HL-60 (cell line): ENCODE results near the gene TGFBR1.

Experiments
- CTCF ChIP-seq: IDR thresholded peaks from one replicate; pipeline ENCODE4 v1.5.1; 2011; ENCODE audit warnings: low read length, control low read depth, inconsistent platforms; ENCODE audit not compliant: insufficient read depth
- GABPA ChIP-seq: IDR thresholded peaks from 2 replicates; pipeline ENCODE4 v1.6.1; 2012; ENCODE audit warnings: low read depth

GRCh38 chr9:99177576-99178366, 72.9 kb downstream of the TGFBR1 start:
- TF ChIP-seq CTCF, result no peak
- no peak for TF ChIP-seq GABPA
